ENCODE results near the gene CAPSL. TPM values are rescaled to one million over a fixed set of nuclear protein-coding genes. Genes with fewer than 3 reads are reported as not detected.

The CAPSL gene
- total and polyA plus RNA-seq, 2 of the 8 experiments (the other 6 are each of a cell fraction or from before 2014, with no cell fraction given) = not detected

DNA sequence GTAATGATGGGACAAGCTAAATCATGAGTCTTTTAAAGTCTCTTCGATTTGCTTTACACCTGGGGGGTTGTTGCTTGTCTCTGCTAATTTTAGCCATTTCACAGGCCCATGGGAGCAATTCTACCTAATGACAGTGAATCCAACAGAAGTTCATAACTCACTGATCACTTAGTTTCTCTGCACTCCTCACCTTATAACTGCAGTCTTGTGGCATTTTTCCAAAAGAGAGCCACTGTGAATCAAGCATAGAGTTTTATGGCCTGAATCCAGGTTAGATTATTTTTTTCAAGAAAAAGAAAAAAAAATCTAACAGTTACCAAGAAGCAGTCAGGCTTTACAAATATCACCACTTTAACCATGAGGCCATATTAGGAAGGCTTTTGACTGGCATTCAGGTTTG lies 83.2 kb downstream of the CAPSL start (continued):
- TF ChIP-seq PHF8 (conservative IDR thresholded peaks at IDR 0.05; ENCODE audit: low read depth, low read length) = no peak

Small RNA genes lying within 50 kb of the gene (small RNA-seq; reads per million reads assigned to genes)
- gene AC112204.1 (ENCODE audit: insufficient read depth) = not detected

Other genes with a start within 250 kb of the CAPSL start
- gene IL7R, start 81.7 kb downstream of the CAPSL start, total RNA-seq (2021; fragmentation: NEBNext Ultra II Directional; extraction: Animal tissue kit (Norgen Biotek cat#: 25700)) = 0.25 TPM in 1 of 2 replicates, not detected in the other
- gene IL7R, start 81.7 kb downstream of the CAPSL start, polyA plus RNA-seq (2011; rRNA removed) = not detected in 2 replicates
- 1.5 and 2.4 TPM in 2 replicates for gene UGT3A1, start 52.8 kb upstream of the CAPSL start, total RNA-seq (2021; fragmentation: NEBNext Ultra II Directional; extraction: Animal tissue kit (Norgen Biotek cat#: 25700))
- 2.5 and 3.4 TPM in 2 replicates for gene UGT3A1, start 52.8 kb upstream of the CAPSL start, polyA plus RNA-seq (2011; rRNA removed)
- gene UGT3A2, start 128.3 kb upstream of the CAPSL start, total RNA-seq (2021; fragmentation: NEBNext Ultra II Directional; extraction: Animal tissue kit (Norgen Biotek cat#: 25700)) = 19.4 and 20.4 TPM in 2 replicates
- 20.6 and 28.8 TPM in 2 replicates for gene UGT3A2, start 128.3 kb upstream of the CAPSL start, polyA plus RNA-seq (2011; rRNA removed)
- gene LMBRD2, start 213.3 kb upstream of the CAPSL start, total RNA-seq (2021; fragmentation: NEBNext Ultra II Directional; extraction: Animal tissue kit (Norgen Biotek cat#: 25700)) = 3.9 and 4.1 TPM in 2 replicates
- 0.89 and 1.1 TPM in 2 replicates for gene LMBRD2, start 213.3 kb upstream of the CAPSL start, polyA plus RNA-seq (2011; rRNA removed)
- 104 TPM in 2 replicates for gene SKP2, start 213.5 kb upstream of the CAPSL start, total RNA-seq (2021; fragmentation: NEBNext Ultra II Directional; extraction: Animal tissue kit (Norgen Biotek cat#: 25700))
- 44.3 and 49.9 TPM in 2 replicates for gene SKP2, start 213.5 kb upstream of the CAPSL start, polyA plus RNA-seq (2011; rRNA removed)